GM21786 (cell line): Measurements from ENCODE around the gene PIP5K1A.

Experiments used
- ATAC-seq: cut with Tn5 transposase; IDR thresholded peaks from one replicate; pipeline ENCODE4 v1.9.1; 2021; ENCODE audit not compliant: unreplicated experiment

The PIP5K1A gene

DNA sequence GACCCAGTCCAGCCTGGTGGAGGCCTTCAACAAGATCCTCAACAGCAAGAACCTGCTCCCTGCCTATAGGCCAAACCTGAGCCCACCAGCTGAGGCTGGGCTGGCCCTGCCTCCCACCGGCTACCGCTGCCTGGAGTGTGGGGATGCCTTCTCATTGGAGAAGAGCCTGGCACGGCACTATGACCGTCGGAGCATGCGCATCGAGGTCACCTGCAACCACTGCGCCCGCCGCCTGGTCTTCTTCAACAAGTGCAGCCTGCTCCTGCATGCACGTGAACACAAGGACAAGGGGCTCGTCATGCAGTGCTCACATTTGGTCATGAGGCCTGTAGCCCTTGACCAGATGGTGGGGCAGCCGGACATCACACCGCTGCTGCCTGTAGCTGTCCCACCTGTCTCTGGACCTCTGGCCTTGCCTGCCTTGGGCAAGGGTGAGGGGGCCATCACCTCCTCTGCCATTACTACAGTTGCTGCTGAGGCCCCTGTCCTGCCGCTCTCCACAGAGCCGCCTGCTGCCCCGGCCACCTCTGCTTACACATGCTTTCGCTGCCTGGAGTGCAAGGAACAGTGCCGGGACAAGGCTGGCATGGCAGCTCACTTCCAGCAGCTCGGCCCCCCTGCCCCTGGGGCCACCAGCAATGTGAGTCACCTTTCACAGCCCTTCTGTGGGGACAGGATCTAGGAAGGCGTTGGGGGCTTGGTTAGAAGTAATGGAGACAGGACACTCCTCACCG is 89.6 kb downstream of the PIP5K1A start:
- ATAC-seq: no peak

- ATAC-seq: no peak
These were observed 90.2 kb downstream of the PIP5K1A start for GRCh38 chr1:151288502-151288901.

DNA sequence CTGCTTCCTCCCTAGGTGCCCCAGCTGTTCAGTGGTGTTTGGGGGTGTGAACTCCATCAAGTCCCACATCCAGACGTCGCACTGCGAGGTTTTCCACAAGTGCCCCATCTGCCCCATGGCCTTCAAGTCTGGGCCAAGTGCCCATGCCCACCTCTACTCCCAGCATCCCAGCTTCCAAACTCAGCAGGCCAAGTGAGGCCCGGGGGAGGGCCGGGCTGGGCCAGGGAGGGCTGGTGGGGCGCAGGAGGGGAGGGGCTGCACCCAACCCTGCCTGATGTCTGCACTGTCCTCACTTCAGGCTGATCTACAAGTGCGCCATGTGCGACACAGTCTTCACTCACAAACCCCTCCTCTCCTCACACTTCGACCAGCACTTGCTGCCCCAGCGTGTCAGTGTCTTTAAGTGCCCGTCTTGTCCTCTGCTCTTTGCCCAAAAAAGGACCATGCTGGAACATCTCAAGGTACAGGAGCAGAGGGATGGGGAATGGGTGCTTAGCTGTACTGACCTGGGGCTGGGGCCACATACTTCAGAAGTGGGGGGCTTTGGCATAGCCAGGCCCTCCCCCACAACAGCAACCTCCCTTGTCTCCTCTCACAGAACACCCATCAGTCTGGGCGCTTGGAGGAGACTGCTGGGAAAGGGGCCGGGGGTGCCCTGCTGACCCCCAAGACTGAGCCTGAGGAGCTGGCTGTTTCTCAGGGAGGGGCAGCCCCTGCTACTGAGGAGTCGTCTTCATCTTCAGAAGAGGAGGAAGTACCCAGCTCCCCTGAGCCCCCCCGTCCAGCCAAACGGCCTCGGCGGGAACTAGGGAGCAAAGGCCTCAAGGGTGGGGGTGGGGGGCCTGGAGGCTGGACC is 91.0 kb downstream of the PIP5K1A start:
- ATAC-seq: no peak

DNA sequence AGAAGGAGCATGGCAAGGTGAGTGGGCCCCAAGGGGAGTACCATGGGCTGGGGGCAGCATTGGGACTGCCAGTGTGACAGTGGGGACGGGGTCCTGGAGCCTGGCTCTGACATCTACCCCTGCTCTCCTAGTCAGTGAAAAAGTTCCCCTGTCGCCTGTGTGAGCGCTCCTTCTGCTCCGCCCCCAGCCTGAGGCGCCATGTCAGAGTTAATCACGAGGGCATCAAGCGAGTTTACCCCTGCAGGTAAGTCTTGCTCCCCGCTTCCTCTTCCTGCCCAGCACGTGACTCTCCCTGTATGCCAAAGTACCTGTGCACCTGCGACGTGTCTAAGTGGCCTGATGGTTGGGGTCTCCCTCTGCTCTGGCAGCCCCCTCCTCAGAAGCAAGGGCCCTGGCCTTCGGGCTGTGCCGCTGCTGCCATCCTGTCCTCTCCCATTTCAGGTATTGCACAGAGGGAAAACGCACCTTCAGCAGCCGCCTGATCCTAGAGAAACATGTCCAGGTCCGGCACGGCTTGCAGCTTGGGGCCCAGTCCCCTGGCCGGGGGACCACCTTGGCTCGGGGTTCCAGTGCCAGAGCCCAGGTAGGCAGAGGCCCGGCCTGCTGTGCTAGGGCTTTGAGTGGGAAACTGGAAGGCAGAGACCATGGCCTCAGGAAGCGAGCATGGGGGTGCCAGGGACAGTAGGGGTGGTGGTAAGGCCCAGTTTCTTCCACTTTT is 91.8 kb downstream of the PIP5K1A start:
- no peak for ATAC-seq

GRCh38 chr1:151290709-151291303 is 92.5 kb downstream of the PIP5K1A start:
- ATAC-seq: no peak

DNA sequence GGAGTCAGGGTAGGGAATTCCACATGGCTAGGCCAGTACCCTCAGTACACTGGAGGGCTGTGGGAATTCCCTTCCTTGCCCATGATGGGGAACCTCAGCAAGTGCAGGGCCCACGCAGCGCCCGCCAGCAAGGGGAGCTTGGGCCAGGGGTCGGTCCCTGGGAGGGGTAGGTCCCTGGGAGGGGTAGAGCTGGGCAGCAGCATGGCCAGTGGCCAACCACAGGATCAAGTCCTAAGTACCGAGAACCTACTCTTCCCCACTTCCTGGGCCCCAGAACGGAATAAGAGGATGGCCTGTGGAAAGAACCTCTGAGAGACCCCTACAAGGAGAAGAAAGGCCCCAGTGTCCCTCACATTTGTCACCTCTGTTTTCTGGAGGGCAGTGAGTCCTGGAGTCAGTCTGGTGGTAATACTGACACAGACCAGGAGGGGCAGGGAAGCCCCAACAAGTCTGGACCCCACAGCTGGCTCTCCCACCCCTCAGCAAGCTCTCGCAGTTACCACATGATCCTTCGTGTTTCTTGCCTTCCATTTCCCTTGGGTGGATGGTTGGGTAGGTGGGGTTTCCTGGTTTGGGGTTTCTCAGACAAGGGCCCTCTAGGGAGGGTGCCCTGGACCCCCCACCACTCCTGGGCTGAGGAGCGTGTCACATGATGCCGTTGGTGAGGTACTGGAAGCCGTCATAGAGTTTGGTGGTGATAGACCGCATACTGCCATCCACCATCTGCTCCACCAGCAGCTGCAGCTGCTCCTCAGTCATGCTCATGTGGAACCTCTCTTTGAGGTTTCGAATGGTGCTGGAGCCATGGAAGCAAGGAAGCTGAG is 94.1 kb downstream of the PIP5K1A start:
- no peak for ATAC-seq

DNA sequence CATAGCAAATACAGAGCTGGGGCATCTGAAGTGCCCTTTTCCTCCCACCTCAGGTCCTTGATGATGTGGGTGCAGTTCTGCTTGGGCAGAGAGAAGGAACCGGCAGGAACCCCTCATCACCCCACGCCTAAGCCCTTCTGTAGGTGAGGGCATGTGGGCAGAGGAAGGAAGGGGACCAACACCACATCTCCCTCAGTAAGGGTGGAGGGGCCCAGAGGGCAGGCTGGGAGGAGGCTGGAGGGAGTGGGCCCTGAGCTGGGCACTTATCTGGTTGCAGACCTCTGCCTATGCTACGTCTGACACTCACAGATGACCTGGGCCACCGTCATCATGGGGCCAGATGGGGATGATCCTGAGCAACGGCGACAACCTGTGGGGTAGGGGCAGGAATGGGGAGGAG is 94.7 kb downstream of the PIP5K1A start:
- no peak for ATAC-seq

DNA sequence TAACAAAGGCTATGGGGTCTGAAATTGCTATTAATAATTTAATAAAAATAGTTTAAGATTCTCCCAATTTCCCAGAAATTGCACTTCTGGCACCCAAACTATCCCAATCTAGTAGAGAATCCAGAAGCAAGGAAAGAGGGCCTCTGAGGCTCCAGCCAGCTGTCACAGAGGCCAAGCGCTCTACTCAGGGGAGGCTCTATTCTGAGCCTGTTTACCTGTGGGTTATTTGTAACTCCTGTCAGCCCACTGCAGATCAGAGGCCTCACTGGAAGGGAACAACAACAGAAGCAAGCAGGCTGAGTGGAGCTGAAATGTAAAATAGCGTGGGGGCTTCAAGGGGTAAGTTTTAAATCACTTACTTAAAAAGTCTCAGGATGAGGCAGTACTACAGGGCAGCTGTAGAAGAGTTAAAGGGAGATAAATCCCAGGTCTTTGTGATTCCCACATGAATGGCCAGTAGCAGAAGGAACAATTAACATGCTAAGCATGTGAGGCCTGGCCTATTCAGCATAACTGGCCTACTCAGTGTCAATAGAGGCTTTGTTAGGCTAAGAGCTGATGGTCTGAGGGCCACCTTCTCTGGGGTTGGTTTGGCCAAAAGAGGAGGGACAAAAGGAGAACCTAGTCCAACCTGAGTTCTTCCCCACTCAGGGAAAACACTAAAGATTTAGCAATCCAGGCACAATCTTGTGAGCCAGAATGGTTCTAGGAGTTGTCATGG is 96.5 kb downstream of the PIP5K1A start:
- no peak for ATAC-seq
